COR-L47 (cell line): ENCODE data around the gene PTPRF.

Experiments used
- DNase-seq: peaks from one replicate; lab custom pipeline; 2025; lab: John Stamatoyannopoulos, UW

The PTPRF gene

DNA sequence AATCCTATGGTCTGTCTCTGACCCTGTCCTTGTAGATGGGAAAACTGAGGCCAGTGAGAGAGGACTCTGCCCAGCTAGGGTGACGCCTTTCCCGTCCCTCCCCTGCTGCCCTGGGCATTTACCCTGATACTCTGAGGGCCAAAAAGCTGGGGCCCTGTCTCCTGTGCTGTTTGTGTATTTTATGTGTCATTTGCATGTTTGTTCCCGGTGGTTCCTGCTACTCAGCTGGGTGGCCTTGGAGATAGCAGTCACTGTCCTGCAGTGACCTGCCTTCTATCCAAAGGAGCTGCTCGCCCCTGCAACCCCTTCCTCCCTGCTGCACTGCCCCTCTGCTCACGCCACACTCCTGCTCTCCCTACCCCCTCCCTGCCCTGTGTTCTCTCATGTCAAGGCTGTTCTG lies 78.1 kb downstream of the PTPRF start:
- no peak for DNase-seq

DNA sequence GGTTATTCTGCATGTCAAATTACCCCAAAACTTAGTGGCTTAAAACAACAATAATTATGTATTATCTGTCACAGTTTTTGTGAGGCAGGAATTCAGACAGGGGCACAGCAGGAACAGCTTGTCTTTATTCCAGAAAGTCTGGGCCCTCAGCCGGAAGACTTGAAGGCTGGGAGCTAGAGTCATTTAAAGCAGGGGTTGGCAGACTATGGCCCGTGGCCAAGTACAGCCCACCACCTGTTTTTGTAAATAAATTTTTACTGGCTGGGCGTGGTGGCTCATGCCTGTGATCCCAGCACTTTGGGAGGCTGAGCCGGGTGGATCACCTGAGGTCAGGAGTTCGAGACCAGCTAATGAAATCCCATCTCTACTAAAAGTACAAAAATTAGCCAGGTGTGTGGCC lies 79.7 kb downstream of the PTPRF start:
- DNase-seq, result peak; percentile 55

DNA sequence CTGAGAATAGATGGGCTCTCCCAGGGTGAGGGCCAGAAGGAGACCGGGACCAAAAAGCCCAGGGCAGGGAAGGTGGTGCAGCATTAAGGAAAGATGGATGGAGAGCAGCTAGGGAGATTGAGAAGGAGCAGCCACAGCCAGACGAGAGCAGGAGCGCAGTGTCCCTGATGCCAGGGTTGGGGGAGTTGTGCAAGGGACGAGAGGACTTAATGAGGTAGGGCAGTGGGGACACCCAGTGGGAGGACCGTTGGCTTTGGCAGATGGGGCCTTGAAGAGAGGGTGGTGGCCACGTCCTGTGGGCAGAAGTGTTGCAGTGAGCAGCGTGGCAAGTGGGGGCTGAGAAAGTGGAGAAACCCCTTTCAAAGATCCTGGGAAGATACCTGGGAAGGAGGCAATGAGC lies 81.3 kb downstream of the PTPRF start:
- DNase-seq, result no peak

DNA sequence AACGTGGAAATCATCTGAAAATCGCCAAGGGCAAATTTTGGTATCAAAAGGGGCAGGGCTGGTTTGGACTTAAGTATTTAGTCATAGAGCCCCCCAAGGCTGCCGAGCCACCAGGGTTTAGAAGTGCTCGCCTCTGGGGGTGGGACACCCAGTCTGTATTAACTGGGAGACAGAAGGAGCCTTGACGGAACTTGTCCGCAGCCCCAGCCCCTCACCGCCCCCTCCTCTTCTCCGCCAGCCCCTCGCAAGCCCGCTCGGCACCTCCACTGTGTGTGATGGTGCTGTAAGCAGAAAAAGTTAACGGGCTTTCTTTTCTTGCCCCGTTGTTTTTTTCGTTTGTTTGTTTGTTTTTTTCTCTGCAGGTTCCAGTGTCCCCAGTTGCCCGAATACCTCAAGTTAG lies 81.7 kb downstream of the PTPRF start:
- DNase-seq, result no peak

DNA sequence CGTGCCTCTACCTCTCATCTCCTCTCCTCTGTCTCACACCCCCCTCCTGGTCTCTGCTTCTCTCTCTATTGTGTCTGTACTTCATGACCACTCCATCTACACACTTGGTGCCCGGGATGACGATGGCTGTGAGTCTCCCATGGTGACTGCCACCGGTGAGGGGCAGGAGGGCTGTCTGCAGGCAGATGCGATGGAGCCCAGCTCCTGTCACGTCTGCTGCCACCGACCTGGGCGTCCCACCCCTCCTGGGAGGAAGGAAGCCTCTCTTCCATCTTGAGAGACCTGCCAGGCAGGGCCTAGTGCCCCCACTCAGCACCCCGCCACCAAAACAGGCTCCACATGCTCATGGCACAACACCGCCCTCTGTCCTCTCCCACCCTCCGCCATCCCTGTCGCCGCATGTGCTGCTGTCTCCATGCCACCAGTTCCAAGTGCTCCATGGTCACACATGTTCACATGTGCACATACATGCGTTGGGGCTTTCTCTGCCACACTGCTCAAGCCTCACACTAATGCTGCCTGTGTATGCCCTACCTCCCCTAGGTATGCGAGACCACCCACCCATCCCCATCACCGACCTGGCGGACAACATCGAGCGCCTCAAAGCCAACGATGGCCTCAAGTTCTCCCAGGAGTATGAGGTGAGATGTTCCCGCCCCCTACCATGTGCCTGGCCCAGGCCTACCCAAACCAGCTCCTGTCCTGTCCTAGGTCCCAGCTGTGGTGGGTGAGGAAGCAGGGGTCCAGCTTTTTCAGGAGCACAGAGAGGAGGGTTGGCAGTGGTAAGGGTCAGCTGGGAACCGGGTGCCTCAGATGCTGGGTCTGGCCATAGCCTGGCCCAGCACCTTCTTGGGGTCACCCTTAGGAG lies 82.6 kb downstream of the PTPRF start:
- DNase-seq, result no peak

DNA sequence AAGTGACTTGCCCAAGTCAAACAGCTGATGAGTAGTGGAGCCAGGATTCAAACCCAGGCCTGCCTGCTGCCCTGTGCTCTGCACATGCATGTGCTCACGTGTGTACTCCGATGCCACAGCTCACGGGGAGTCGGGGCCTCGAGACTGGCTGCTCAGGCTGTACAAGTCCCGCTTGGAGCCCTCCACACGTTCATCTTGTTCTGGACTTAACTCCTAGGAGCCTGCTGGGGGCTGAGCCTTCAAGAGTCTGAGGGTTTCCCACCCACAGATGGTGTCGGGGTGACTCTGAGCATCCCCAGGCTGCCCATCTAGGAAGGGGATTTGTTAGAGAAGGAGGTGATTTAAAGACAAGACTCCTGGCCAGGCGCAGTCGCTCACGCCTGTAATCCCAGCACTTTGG lies 83.5 kb downstream of the PTPRF start:
- DNase-seq, result no peak

DNA sequence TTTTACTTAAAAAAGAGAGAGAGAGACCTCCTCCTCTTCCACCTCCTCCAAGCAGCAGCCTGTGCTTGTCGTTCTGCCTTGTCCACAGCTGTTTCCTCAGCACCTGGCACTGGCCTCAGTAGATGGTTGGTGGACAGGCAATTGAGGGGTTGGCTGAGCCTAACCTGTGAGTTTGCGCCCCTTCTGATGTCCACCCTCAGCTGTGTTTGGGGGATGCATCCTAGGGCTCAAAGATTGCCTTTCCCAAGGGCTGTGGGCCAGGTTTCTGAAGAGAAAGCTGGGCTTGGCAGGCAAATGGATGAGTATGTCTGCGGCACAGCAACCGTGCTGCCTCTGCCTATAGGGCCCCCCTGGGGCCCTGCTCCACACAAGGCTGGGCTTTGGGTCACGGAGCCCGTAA lies 84.2 kb downstream of the PTPRF start:
- no peak for DNase-seq

DNA sequence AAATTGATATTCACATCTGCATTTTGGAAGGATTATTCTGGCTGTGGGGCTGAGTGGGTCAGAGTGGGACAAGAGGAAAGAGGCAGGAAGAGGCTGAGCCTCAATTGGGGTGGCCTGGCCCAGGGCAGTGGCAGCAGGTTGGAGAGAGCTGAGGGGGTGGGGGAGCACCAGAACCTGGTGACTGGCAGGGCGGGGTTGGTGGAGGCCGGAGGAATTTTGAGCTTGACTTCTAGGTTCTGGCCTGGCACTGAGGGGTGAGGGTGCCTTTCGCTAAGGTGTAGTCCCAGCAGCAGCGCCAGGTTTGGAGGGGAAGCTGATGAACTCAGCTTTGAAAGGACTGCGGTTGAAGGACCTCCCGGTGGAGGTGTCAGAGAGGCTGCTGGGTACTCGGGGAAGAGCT lies 85.7 kb downstream of the PTPRF start:
- no peak for DNase-seq

DNA sequence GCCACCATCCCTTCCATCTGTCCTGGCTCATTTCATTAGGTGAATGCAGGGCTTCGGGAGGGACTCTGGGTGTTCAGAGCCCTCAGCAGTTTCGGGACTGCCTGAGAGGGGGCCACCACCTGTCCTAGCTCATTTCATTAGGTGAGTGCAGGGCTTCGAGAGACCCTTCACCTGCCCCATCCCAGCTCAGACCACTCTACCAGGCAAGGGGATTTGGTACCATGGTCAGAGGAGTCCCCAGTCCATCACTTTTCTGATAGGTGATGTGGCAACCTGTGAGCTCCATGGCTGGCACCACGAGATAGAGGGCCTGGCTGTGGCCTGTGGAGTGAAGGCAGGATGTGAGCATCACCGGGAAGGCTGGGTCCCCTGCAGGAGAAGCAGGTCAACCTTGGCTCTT lies 86.3 kb downstream of the PTPRF start:
- DNase-seq, result no peak

DNA sequence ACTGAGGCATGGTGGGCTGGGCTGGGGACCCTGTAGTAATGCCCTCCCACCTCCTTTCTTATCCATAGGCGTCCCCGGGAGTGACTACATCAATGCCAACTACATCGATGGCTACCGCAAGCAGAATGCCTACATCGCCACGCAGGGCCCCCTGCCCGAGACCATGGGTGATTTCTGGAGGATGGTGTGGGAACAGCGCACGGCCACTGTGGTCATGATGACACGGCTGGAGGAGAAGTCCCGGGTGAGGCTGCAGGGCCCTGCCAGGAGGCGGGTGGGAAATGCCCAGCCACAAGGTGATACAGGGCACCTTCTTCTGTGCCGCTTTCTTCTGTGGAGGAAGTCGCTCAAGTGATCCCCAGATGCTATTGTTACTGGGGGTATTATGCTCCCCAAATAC lies 87.0 kb downstream of the PTPRF start:
- no peak for DNase-seq

DNA sequence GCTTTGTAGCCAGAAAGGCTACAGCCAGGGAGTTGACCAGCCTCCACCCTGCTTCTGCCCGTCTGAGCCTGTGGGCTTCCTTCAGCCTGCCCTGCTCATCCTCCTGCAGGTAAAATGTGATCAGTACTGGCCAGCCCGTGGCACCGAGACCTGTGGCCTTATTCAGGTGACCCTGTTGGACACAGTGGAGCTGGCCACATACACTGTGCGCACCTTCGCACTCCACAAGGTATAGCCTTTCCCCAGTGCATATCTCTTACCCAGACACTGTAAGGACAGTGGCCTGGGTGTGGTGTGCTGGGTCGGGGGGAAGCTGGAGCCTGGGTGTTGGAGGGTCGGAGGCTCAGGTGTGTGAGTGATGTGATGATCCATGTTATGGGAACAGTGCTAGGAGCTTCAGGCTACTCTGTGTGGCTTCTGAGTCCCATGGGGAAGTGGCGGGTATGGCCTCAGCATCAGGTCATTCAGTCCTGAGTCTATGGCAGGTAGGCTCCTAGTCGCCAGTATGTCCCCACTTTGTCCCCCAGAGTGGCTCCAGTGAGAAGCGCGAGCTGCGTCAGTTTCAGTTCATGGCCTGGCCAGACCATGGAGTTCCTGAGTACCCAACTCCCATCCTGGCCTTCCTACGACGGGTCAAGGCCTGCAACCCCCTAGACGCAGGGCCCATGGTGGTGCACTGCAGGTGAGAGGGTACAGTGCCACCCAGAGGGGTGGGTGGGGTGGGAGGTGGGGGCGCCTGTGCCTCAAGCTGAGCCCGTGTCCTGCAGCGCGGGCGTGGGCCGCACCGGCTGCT lies 88.0 kb downstream of the PTPRF start:
- DNase-seq, result no peak

DNA sequence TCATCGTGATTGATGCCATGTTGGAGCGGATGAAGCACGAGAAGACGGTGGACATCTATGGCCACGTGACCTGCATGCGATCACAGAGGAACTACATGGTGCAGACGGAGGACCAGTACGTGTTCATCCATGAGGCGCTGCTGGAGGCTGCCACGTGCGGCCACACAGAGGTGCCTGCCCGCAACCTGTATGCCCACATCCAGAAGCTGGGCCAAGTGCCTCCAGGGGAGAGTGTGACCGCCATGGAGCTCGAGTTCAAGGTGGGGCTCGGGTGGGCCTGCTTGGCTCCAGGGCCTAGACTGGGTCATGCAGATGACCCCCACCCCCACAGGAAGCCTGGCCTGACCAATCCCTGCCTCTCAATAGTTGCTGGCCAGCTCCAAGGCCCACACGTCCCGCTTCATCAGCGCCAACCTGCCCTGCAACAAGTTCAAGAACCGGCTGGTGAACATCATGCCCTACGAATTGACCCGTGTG lies 88.7 kb downstream of the PTPRF start:
- no peak for DNase-seq

DNA sequence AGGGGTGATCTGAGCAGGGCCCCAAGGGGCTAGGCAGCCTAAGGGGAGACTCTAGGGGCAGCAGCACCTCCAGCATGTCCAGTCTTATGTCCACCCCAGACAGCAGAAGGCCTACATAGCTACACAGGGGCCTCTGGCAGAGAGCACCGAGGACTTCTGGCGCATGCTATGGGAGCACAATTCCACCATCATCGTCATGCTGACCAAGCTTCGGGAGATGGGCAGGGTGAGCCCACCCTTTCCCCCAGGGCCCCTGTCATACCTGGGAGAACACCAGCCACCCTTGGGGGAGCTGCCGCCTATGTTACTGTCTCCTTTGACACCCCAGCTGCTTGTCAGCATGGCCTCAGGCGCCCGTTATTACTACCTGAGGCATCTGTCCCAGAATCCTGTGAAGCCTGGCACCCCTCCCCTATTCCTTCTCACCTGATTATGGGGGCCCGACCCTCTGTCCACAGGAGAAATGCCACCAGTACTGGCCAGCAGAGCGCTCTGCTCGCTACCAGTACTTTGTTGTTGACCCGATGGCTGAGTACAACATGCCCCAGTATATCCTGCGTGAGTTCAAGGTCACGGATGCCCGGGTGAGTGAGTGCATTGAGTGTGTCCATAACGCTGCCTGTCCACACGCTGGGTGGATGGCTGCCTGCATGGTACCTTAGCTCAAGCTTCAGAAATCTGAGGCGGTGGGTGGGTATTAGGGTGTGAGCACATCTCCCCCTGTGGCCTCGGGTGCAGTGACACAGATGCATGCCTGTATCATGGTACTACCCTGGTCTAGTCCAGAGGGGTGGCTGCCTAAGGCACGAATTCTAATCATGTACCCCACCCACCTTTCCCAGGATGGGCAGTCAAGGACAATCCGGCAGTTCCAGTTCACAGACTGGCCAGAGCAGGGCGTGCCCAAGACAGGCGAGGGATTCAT lies 89.6 kb downstream of the PTPRF start:
- DNase-seq, result no peak

DNA sequence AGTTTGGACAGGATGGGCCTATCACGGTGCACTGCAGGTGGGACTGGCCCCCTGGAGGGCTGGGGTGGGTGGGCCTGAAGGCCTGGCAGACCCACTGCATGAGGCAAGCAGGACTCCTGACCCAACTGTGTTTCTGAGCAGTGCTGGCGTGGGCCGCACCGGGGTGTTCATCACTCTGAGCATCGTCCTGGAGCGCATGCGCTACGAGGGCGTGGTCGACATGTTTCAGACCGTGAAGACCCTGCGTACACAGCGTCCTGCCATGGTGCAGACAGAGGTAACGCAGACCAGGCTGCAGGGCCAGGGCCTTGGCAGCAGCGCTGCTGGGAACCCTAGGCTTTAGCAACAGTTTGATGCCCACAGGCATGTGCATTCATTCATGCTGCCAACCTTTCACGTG lies 90.3 kb downstream of the PTPRF start:
- DNase-seq, result no peak

DNA sequence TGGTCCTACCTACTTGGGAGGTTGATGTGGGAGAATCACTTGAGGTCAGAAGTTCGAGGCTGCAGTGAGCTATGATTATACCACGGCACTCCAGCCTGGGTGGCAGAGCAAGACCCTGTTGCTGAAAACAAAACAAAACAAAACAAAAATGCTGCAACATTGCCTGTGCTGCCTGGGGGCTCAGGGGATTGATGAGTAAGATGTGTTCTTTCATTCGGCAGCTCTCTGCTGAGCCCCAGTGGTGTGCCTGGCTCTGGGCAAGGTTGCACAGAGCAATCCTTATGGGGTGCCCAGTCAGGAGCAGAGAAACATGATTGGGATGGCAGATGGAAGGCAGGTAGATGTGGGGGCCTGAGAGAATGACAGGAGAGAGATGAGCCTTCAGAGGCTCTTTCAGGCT lies 90.7 kb downstream of the PTPRF start:
- no peak for DNase-seq

DNA sequence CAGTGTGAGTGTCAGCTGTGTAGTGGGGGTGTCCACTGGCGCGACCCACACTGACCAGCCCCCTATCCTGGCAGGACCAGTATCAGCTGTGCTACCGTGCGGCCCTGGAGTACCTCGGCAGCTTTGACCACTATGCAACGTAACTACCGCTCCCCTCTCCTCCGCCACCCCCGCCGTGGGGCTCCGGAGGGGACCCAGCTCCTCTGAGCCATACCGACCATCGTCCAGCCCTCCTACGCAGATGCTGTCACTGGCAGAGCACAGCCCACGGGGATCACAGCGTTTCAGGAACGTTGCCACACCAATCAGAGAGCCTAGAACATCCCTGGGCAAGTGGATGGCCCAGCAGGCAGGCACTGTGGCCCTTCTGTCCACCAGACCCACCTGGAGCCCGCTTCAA lies 91.2 kb downstream of the PTPRF start:
- DNase-seq, result no peak

DNA sequence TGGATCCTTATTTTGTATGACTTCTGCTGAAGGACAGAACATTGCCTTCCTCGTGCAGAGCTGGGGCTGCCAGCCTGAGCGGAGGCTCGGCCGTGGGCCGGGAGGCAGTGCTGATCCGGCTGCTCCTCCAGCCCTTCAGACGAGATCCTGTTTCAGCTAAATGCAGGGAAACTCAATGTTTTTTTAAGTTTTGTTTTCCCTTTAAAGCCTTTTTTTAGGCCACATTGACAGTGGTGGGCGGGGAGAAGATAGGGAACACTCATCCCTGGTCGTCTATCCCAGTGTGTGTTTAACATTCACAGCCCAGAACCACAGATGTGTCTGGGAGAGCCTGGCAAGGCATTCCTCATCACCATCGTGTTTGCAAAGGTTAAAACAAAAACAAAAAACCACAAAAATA lies 91.8 kb downstream of the PTPRF start:
- no peak for DNase-seq

DNA sequence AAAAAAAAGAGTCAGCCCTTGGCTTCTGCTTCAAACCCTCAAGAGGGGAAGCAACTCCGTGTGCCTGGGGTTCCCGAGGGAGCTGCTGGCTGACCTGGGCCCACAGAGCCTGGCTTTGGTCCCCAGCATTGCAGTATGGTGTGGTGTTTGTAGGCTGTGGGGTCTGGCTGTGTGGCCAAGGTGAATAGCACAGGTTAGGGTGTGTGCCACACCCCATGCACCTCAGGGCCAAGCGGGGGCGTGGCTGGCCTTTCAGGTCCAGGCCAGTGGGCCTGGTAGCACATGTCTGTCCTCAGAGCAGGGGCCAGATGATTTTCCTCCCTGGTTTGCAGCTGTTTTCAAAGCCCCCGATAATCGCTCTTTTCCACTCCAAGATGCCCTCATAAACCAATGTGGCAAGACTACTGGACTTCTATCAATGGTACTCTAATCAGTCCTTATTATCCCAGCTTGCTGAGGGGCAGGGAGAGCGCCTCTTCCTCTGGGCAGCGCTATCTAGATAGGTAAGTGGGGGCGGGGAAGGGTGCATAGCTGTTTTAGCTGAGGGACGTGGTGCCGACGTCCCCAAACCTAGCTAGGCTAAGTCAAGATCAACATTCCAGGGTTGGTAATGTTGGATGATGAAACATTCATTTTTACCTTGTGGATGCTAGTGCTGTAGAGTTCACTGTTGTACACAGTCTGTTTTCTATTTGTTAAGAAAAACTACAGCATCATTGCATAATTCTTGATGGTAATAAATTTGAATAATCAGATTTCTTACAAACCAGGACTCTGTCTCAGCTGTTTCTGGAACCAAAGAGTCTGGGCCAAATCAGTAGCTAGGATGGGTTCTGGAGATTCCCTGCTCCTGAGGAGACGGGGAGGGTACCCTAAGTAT lies 92.5 kb downstream of the PTPRF start:
- DNase-seq, result no peak

DNA sequence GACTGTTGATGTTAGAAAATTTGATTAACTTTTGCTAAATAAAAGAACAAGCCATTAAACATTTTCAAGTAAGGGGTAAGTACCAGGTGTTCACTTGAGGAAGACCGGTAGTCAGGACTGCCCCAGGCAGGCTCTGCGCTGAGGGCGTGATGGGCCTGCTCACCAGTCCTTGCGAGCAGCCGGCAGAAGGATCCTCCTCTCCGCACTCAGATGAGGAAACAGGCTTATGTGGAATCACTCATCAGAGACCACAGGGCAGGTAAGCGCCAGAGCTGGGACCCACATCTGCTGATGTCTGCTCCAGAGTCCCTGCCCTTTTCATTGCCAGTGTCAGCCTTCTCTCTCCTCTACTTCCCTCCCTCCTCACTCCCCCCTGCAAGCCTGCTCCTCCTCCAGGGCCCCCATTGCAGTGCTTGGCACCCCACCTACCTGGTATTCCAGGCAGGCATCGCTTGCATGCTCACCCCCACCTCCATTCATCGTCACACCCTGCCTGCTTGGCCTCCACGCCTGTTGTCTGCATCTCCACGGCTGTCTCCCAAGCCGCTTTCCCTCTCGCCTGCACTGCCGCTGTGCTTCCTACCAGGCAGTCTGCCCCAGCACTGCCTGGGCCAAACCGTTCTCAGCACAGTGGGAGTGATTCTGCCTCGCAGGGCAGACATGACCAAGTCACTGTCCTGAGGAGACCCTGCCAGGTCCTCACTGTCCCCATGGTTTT lies 94.5 kb downstream of the PTPRF start:
- DNase-seq, result no peak

DNA sequence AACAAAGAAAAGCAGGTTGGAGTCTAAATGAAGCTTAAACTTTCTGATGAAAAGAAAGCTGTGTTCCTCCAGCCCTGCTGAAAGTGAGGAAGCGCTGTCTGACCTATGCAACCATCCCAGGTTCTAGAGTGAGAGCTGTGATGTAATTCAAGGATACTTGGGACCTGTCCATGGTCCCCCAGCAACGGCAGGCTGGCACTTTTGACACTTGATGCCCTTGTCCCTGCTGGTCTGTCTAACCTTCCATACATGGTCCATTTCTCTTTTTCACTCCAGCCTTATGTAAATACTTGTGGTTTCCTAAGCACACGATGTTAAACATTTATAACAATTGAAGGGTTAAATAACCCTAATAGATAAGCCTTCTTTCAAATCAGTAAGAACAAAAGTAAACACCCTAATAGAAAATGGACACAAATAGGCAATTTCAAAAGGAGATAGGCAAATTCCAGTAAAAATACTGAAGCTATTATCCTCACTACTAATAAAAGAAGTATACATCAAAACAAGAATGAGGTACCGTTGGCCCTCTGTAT lies 101.5 kb downstream of the PTPRF start:
- no peak for DNase-seq
